SK-MEL-5 (cell line): ENCODE results near the gene CCT7. TPM values are rescaled to one million over a fixed set of nuclear protein-coding genes. Genes with fewer than 3 reads are reported as not detected.

Experiments
- DNase-seq: peaks from one replicate; pipeline ENCODE4 v3.0.0-alpha.2; 2016; ENCODE audit warnings: low read depth, low spot score
- in situ Hi-C: cut with HindIII; loops from 2 replicates; pipeline ENCODE4 v1.10.0; 2016; ENCODE audit warnings: low sequenced_read_pairs, high pct_unique_total_duplicates, low pct_unique_long_range_greater_than_20kb
- total RNA-seq: library from RNA; depleted of rRNA; stranded (reverse); fragments of >200 nt; shearing (Covaris generic); gene quantifications from 2 replicates; pipeline ENCODE4 v1.2.3, GENCODE V29; 2014

CCT7 gene
- total RNA-seq, 1 experiment from 2014 or later: 775 TPM

DNA sequence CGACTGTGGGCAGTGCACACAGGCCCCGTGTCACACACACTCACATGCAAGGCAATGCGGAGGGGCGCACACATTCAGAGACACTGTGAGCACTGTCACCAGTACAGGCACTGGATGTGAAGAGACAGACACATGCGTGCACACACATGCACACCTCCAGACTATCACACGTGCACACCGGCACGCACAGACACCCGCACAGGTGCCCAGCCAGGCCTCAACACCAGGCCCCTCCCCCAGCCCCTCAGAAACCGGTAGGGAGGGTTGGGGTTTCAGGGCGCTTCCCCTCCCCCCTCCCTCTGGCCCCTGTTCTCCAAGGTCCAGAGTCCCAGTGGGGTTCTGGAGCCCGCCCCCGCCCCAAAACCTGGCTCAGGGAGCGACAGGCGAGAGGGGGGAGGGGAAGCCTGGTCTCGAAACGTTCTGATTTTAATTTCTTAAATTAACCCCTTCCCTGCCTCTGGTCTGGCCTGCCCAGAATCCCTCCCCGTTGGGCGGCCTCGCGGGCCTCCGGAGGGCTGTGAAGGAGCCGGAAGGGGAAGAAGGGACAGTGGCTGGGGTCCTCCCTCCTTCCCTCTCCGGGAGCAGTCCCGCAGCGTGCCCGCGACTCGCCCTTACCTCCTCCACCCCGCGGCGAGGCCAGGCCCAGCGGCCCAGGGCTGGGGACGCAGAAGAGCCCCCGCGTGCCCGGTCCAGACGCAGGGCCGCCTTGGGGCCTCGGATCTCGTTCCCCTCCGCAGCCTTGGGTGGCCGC is 49.6 kb downstream of the CCT7 start:
- in situ Hi-C loops: no loop called here
- DNase-seq: no peak

DNA sequence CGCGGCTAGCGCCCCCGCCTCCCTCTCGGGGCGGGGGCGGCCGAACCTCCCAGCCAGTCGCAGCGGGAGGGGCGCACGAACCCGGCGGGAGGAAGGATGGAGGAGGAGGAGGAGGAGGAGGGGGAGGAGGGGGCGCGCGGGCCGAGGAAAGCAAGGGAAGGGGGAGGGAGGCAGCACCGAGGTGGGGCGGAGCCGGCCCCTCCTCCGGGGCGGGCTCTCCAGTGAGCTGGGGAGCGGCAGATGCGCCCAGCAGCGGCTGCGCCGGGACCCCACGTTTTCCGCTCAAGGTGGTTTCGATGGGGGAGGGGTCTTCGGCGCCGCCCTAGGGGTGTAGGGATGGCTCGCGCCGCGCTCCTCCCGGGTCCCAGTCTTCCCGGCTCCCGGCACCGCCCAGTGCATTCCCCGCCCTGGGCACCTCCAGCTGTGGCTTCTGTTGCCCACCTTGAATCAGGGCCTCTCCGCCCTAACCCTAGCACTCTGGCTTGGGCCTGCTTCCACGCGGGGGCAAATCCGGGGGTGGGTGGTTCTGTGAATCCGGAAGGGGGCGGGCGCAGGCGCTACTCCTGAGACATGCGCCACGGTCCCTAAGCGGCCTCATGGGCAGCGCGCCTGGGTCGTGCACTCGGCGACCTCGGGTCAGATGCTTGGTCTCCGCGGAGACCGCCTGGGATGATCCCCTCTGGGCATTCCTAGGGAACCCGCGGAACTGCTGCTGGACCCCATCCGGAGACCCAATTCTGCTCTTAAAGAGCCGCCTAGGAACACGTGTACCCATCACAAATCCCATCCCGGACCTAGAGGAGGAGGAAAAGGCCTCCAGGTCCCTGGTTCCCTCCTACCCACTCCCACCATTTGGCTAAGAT is 50.4 kb downstream of the CCT7 start, which contains the start of gene FBXO41:
TSS of gene FBXO41 (minus strand) at position 183 of the 863 bp plus-strand sequence. CDS start 14,848 bp downstream, outside the sequence.
- peak; percentile 49 for DNase-seq

DNA sequence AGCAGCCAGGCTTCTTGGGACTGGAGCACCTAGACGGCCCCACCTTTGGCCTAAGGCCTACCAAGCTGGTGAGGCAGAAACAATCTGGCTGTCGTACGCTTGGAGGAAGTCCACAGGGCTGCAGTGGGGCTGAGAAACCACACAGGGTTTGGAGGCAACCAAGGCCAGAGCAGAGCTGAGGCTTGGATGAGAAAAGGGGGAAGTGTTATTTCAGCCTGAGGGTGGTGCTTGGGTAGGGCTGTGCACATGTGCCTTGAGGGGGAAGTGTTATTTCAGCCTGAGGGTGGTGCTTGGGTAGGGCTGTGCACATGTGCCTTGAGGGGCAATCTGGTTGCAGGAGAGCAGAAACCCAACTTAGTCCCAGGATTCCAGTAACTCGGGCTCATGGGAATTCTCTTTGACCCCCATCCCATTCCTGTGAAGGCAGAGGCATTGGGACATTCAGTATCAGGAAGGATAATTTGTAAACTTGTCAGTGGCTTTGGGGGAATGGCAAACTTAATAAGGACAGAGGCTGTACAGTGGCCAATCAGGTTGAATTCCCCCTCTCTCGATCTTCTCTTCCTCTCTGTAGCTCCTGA is 51.1 kb downstream of the CCT7 start:
- in situ Hi-C loops: no loop called here
- no peak for DNase-seq

More for the DNA sequence above, 50.4 kb downstream of the CCT7 start, which contains the start of gene FBXO41:
- in situ Hi-C loops: no loop called here

- DNase-seq: no peak
- in situ Hi-C loops: no loop called here
Measured at GRCh38 chr2:73286134-73286655, 52.1 kb downstream of the CCT7 start.

DNA sequence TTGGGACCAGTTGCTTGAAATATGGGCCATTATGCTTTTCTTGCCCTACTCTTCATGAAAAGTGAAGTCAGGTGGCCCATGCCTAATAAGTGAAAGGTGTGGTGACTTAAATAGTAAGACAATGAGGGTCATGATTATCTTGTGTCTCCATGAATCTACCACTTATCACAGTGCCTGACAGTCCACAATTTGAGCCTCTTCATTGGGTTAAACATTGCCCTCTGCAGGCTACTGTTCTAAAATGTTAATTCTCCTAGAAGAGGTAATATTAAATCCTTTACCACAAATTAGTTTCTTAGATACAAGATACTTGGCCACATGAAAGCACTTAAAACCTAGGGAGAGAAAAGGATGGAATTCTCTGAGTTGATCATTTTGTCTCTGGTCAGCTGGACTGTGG is 55.2 kb downstream of the CCT7 start:
- peak; percentile 31 for DNase-seq
- in situ Hi-C loops: no loop called here

DNA sequence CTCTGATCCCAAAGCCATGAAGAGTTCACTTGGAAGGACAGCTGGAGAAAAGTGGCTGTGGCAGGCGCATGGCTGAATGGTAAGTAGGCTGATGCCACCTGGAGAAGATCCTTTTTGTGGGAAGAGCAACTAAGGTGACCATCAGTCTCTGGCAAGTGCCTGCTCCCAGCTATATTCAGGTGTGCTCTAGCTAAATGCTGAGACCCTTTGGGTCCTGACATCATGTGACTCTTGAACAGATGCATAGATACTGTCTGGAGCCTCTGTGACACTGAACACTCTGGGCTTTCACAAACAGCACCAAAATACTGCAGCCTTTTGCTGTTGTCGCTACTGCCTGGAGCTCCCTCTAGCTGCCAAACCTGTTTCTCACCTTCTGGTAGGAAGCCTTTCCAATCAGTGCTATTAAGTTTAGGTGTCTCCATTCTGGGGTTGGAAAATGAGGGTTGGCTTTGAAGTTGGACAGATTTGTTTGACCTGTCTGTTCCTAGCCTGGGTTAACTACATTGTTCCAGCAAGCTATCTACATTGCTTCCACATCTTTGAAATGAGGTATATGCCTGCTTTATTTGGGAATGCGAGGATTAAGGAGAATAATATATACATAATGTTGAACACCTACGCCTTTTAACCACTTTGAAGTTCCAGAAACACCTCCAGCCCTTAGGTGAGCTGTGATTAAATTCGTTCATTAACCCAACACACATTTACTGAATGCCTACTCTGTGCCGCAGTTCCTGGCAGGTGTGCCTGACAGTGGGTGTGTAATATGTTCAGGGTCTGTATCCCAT is 56.1 kb downstream of the CCT7 start:
- DNase-seq: peak; percentile 76
- in situ Hi-C loops: no loop called here

DNA sequence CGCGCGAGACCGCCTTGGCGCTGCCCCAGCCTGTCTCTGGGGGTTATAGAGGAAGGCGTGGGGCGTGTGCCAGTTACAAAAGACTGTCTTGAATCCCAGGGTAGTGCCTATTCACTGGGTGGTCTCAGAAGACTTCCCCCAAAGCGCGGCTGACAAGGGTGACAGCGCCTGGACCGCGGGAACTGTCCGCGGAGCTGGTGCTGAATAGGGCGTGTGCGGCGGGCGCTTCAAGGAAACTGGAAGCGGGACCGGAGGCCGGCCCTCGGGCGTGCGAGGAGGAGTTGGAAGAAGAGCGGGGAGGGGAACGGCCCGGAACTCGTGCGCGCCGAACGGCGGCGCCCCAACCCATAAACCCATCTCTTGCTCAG is 57.0 kb downstream of the CCT7 start:
- in situ Hi-C loops: no loop called here
- DNase-seq: no peak

- peak; percentile 34 for DNase-seq
- in situ Hi-C loops: no loop called here
Measured at GRCh38 chr2:73291461-73292315, 57.6 kb downstream of the CCT7 start.

- in situ Hi-C loops: no loop called here
- DNase-seq: no peak
Measured at GRCh38 chr2:73292316-73292905, 58.3 kb downstream of the CCT7 start.

DNA sequence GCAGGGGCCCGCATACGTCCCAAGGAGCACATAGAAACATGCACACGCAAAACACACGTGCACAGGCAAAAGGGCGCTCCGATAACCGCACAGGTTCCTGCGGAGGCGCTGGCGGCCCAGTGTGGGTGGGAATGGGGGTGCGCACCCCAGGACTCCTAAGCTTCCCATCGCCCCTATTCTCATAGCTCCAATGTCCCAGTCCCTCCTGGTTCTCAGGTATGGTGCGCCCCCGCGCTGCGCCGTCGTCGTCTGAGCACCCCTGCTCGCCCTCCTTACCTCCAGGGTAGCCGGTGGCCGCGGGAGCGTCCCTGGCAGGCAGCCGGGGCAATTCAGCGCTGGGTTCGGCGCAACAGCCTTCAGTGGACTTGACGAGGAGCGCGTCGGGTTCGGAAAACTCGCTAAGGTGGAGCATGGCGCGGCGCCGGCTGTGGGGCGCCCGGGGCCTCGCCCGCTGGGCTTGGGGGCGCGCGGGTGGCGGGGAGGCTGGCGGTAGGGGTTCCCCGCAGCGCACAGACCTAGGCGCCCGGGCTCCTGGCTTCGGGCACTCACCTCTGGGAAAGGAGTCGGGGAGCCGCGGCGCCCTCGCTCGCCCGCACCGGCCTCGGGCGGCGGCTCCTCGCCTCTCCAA is 58.9 kb downstream of the CCT7 start:
- no peak for DNase-seq
- in situ Hi-C loops: no loop called here

DNA sequence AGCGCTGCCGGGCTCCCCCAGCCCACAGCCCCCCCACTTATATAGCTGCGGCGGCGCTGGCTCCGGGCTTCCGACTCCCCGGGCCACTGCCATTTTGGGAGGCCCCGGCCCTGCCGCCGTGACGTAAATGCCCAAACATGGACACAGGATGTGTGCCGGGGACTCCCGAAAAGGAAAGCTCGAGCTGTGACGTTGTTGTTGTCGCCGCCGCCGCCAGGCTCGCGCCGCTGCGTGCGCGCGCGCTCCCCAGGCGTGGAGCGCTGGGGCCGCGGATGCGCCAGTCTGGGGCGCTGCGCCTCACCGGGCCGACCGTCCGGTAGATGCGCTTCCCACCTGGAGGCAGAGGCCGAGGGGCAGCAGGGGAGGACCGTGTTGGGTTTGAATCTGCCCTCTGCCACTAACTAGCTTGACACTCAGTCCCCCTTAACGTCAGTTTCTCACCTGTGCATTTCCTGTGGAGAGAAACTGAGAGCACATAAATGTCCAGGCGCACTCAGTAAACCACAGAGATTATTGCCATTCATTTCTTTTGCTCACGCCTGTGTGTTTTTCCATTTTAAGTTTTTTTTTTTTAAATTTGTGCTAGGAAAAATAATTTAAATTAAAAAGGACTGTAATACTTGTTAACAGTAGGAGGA is 59.5 kb downstream of the CCT7 start, which contains the start of gene EGR4:
TSS of gene EGR4 (minus strand) at position 15 of the 638 bp plus-strand sequence. CDS start 231 bp downstream, outside the sequence.
- in situ Hi-C loops: no loop called here
- DNase-seq: peak; percentile 87

GRCh38 chr2:73294239-73294638 is 60.1 kb downstream of the CCT7 start:
- in situ Hi-C loops: no loop called here

GRCh38 chr2:73295751-73296400 is 61.8 kb downstream of the CCT7 start:
- in situ Hi-C loops: no loop called here
- no peak for DNase-seq

More at GRCh38 chr2:73294239-73294638, 60.1 kb downstream of the CCT7 start:
- DNase-seq: no peak

DNA sequence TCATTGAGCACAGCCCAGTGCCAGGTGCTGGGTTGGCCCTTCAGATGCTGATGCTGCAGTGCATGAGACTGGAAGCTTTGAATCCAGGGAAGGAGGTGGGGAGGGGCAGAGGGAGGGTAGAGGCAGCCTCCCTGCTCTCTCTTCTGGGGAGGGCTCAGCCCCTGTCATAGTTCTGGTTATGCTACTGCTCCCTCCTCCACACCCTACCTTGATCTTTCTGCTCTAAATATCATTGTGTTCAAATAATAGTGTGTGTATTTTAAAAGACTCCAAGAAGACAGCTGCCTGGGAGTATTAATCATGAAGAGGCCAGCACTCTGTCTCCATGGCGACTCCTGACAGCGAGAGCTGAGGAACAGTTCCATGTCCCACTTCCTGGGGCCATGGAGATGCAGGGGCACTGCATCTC is 63.0 kb downstream of the CCT7 start:
- DNase-seq: no peak
- in situ Hi-C loops: no loop called here

- DNase-seq: no peak
- in situ Hi-C loops: no loop called here
Measured at GRCh38 chr2:73297586-73297985, 63.5 kb downstream of the CCT7 start.
